ENCODE data around the gene PROSER2.

DNA sequence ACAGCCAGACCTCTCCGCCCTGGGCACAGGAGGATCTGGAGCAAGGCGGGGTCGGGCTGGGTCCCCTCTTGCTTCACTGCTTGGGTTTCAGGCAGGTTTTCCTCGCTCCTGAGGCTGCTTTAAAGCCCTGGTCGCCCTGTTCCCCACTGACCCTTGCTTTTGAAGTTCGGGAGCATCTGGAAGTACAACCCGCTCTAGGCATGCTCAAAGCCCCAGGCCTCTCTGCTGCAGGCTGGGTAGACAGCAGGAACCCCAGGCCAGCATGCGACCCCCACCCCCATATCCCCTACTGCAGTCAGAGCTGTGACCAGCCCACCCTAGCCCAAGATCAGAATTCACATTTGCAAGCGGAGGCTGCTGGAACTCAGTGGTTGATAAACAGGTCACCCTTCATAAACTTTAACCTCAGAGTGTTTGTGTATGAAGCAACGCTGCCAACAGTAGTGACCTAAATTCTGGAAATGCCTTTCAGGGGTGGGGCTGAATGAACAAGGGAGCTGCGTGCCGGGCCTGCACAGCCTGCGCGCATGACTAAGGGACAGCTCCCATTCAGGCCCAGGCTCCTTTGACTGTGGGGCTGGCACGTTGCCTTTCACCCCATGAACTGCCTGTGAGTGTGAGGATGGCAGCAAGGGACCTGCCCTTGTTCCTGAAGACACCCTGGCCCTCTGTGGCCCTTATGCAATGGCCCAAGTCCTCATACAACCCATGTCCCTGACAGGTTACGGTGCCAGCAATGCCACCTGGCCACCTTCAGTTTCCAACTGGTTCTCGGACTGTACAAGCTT, 52.5 kb downstream of the PROSER2 start:
- TF ChIP-seq EZH2 (IDR thresholded peaks at IDR 0.05; ENCODE audit: borderline replicate concordance, insufficient read depth, low read depth, low read length, poor library complexity, severe bottlenecking), result no peak
- TF ChIP-seq, protein P1, sequence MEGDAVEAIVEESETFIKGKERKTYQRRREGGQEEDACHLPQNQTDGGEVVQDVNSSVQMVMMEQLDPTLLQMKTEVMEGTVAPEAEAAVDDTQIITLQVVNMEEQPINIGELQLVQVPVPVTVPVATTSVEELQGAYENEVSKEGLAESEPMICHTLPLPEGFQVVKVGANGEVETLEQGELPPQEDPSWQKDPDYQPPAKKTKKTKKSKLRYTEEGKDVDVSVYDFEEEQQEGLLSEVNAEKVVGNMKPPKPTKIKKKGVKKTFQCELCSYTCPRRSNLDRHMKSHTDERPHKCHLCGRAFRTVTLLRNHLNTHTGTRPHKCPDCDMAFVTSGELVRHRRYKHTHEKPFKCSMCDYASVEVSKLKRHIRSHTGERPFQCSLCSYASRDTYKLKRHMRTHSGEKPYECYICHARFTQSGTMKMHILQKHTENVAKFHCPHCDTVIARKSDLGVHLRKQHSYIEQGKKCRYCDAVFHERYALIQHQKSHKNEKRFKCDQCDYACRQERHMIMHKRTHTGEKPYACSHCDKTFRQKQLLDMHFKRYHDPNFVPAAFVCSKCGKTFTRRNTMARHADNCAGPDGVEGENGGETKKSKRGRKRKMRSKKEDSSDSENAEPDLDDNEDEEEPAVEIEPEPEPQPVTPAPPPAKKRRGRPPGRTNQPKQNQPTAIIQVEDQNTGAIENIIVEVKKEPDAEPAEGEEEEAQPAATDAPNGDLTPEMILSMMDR (IDR thresholded peaks at IDR 0.05), result no peak
